Uterine smooth muscle cell (primary cell): ENCODE data around the gene NPHP4. TPM values are rescaled to one million over a fixed set of nuclear protein-coding genes. Genes with fewer than 3 reads are reported as not detected.

ENCODE experiments used
- total RNA-seq: library from RNA; depleted of rRNA; stranded (reverse); fragments of >200 nt; gene quantifications from 2 replicates; pipeline ENCODE4 v1.2.3, GENCODE V29; 2014

The NPHP4 gene
- 7.5 and 9.2 TPM in 2 replicates for total RNA-seq

DNA sequence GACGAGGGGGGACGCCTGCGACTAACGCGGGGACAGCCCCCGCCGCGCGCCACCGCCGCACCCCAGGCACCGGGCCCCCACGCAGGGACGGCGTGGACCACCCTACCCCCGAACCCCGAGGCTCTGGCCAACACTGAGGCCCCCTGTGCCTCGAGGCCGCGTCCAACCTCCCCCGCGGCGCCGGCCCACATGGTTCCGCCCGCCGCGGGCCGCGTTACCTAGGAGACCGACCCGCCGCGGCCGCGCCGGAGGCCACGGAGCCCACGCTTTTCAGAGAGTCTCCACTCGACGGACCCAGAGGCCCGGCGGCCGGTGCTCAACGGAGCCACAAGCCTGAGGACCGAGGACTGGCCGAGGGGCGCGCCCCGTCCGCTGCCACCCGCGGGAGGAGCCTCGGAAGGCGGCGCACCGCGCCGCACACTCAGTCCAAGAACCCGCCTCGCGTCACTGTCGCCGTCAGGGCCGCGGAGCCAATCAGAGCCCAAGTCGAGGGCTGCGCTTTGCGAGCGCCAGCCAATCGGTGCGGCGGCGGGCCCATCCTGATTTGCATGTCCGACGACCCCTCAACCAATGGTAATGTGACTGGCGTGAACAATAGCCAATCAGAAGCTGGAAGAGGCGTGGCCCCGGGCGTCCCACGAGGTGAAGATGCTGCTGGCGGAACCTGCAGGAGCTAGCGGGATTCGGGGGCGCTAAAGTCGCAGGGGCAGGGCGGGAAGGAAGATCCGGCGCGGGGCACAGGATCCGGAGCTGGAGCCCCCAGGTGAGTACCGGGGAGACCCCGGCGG lies at the start of gene NPHP4:
Gene NPHP4, minus strand, starts transcription at position 400 of the 788 bp plus-strand sequence. CDS start 6,136 bp downstream, outside the sequence.

Other genes with a start within 250 kb of the NPHP4 start
- 4.4 and 6.5 TPM in 2 replicates for gene KCNAB2, start 53.5 kb upstream of the NPHP4 start, total RNA-seq
- 0.11 and 0.12 TPM in 2 replicates for gene CHD5, start 187.9 kb upstream of the NPHP4 start, total RNA-seq
- 87.9 and 126 TPM in 2 replicates for gene RPL22, start 207.2 kb upstream of the NPHP4 start, total RNA-seq
- gene RNF207, start 213.7 kb upstream of the NPHP4 start, total RNA-seq: 12.1 and 16.4 TPM in 2 replicates
- 85.5 and 109 TPM in 2 replicates for gene ICMT, start 243.5 kb upstream of the NPHP4 start, total RNA-seq